Natural killer cell treated with Interleukin-12 subunit alpha and Interleukin-12 subunit beta and Interleukin-15 and Interleukin-18, amount 100 ng/mL, for 72 hours (primary cell): Measurements from ENCODE around the gene ARL5A. TPM values are rescaled to one million over a fixed set of nuclear protein-coding genes. Genes with fewer than 3 reads are reported as not detected.

Source experiments
- ATAC-seq, 2 donors: fragments of 150-1000 bp; cut with Tn5 transposase in 1 of 2; sonication (Bioruptor Pico), chemical (Tn5 transposase) in 1 of 2; 2 replicates each; pipeline ENCODE4 v1.10.0; 2021
- DNase-seq: peaks from one replicate; pipeline ENCODE4 v3.0.0; 2022; ENCODE audit warnings: low spot score
- H3K27ac Mint-ChIP-seq, 2 donors: 1 replicate in 1 of 2; 2 replicates in 1 of 2; pipeline ENCODE4 v1.8.0; 2022; ENCODE audit warnings: mixed read lengths in 2 of 2, mild to moderate bottlenecking in 1 of 2, moderate library complexity in 1 of 2
- H3K27me3 Mint-ChIP-seq, 2 donors: 1 replicate in 1 of 2; 2 replicates in 1 of 2; pipeline ENCODE4 v1.8.0; 2022; ENCODE audit warnings: mixed read lengths in 2 of 2
- H3K36me3 Mint-ChIP-seq: one replicate; pipeline ENCODE4 v1.8.0; 2022; ENCODE audit warnings: mixed read lengths
- H3K4me1 Mint-ChIP-seq, 2 donors: 1 replicate in 1 of 2; 2 replicates in 1 of 2; pipeline ENCODE4 v1.8.0; 2022; ENCODE audit warnings: low read depth in 2 of 2, mixed read lengths in 2 of 2, mild to moderate bottlenecking in 1 of 2
- H3K4me3 Mint-ChIP-seq: one replicate; pipeline ENCODE4 v1.8.0; 2022; ENCODE audit warnings: mixed read lengths
- H3K9me3 Mint-ChIP-seq: 2 replicates; pipeline ENCODE4 v1.8.0; 2022; ENCODE audit warnings: mixed read lengths
- total RNA-seq, 2 donors: library from RNA; stranded (reverse); gene quantifications; one replicate each; pipeline ENCODE4 v1.2.3, GENCODE V29; 2022

The ARL5A gene
- total RNA-seq, 2 donors from 2014 or later, result 45.5 to 68.2 TPM

- Mint-ChIP-seq H3K36me3 (peaks cover 19% of the 10 kb centered on the region), H3K9me3 (peaks cover 3% of the 10 kb centered on the region), H3K4me3 (no peak overlapping the region), H3K27me3 (no peaks in the 10 kb centered on the region), H3K4me1 (peaks cover 0 to 9% of the 10 kb centered on the region in 2 donors), H3K27ac (no peak overlapping the region)
- no peak for DNase-seq
- no peak for ATAC-seq
Measured at GRCh38 chr2:151780938-151781337, 47.3 kb downstream of the ARL5A start.

GRCh38 chr2:151777935-151778334 lies 50.3 kb downstream of the ARL5A start:
- ATAC-seq (no peak), DNase-seq (no peak)
- Mint-ChIP-seq H3K9me3 (peaks cover 3% of the 10 kb centered on the region), H3K4me1 (peaks cover 0 to 4% of the 10 kb centered on the region in 2 donors), H3K27me3 (no peaks in the 10 kb centered on the region), H3K36me3 (peaks cover 15% of the 10 kb centered on the region), H3K27ac (no peak overlapping the region), H3K4me3 (no peak overlapping the region)

GRCh38 chr2:151777487-151777886 lies 50.7 kb downstream of the ARL5A start:
- H3K9me3 Mint-ChIP-seq, result peaks cover 3% of the 10 kb centered on the region
- H3K27ac Mint-ChIP-seq, result no peak overlapping the region
- peaks cover 15% of the 10 kb centered on the region for H3K36me3 Mint-ChIP-seq
- DNase-seq (no peak), ATAC-seq (no peak)
- H3K27me3 Mint-ChIP-seq, result no peaks in the 10 kb centered on the region
- no peak overlapping the region for H3K4me3 Mint-ChIP-seq
- no peaks in the 10 kb centered on the region for H3K4me1 Mint-ChIP-seq

DNA sequence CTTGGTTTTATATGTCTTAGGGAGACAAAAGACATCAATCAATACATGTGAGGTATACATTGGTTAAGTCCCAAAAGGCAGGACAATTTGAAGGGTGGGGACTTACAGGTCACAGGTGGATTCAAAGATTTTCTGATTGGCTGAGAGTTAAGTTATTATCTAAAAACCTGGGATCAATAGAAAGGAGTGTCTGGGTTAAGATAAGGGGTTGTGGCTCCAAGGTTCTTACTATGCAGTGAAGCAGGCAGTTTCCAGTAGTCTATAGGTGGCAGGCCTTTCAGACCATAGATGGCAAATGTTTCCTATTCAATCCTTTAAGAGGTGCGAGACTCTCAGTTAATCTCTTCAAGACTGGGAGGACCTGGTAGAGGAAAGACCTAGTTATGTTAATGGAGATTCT lies 51.9 kb downstream of the ARL5A start:
- H3K27me3 Mint-ChIP-seq, result no peaks in the 10 kb centered on the region
- no peak for ATAC-seq
- peaks cover 15% of the 10 kb centered on the region for H3K36me3 Mint-ChIP-seq
- H3K27ac Mint-ChIP-seq, result no peak overlapping the region
- H3K4me1 Mint-ChIP-seq, result no peaks in the 10 kb centered on the region
- H3K9me3 Mint-ChIP-seq, result peaks cover 3% of the 10 kb centered on the region
- H3K4me3 Mint-ChIP-seq, result no peak overlapping the region
- no peak for DNase-seq

GRCh38 chr2:151775057-151775740 lies 53.0 kb downstream of the ARL5A start:
- no peaks in the 10 kb centered on the region for H3K4me1 Mint-ChIP-seq
- H3K27me3 Mint-ChIP-seq, result no peaks in the 10 kb centered on the region
- no peak for DNase-seq
- no peak for ATAC-seq
- H3K27ac Mint-ChIP-seq, result no peak overlapping the region
- peaks cover 15% of the 10 kb centered on the region for H3K36me3 Mint-ChIP-seq
- H3K9me3 Mint-ChIP-seq, result peaks cover 3% of the 10 kb centered on the region
- H3K4me3 Mint-ChIP-seq, result no peak overlapping the region

DNA sequence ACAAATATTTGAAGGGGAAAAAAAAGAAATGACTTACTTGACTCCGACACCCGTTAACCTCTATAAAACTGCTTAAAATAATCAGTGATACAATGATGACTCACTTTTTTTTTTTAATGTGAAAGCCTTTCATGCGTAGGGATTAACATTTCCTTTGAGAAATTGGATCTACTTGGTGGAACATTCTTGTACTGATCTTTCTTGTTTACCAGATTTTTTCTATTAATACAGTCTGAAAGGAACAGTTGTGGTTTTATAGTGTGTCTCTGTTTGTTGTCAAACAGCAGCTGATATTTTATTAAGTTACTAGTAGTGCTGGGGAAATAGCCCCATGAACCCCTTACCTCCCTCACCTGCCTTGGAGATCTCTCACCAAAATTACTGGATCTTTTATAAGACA lies 53.7 kb downstream of the ARL5A start:
- H3K27ac Mint-ChIP-seq, result no peak overlapping the region
- H3K9me3 Mint-ChIP-seq, result peaks cover 3% of the 10 kb centered on the region
- no peak for ATAC-seq
- H3K4me1 Mint-ChIP-seq, result no peaks in the 10 kb centered on the region
- no peak for DNase-seq
- H3K36me3 Mint-ChIP-seq, result peaks cover 10% of the 10 kb centered on the region
- H3K27me3 Mint-ChIP-seq, result no peaks in the 10 kb centered on the region
- no peak overlapping the region for H3K4me3 Mint-ChIP-seq

GRCh38 chr2:151771599-151772358 lies 56.4 kb downstream of the ARL5A start:
- Mint-ChIP-seq H3K4me1 (peaks cover 5 to 8% of the 10 kb centered on the region in 2 donors), H3K4me3 (no peak overlapping the region), H3K9me3 (no peaks in the 10 kb centered on the region), H3K36me3 (no peaks in the 10 kb centered on the region), H3K27ac (no peak overlapping the region), H3K27me3 (no peaks in the 10 kb centered on the region)
- DNase-seq, result no peak
- ATAC-seq, result no peak

GRCh38 chr2:151770995-151771394 lies 57.2 kb downstream of the ARL5A start:
- H3K4me3 Mint-ChIP-seq, result no peak overlapping the region
- H3K27ac Mint-ChIP-seq, result no peak overlapping the region
- DNase-seq (no peak), ATAC-seq (no peak)
- peaks cover 13 to 16% of the 10 kb centered on the region in 2 donors for H3K4me1 Mint-ChIP-seq
- H3K36me3 Mint-ChIP-seq, result no peaks in the 10 kb centered on the region
- no peaks in the 10 kb centered on the region for H3K27me3 Mint-ChIP-seq
- H3K9me3 Mint-ChIP-seq, result no peaks in the 10 kb centered on the region

GRCh38 chr2:151769606-151770005 lies 58.6 kb downstream of the ARL5A start:
- no peak overlapping the region for H3K27ac Mint-ChIP-seq

GRCh38 chr2:151767536-151767935 lies 60.7 kb downstream of the ARL5A start:
- H3K4me3 Mint-ChIP-seq, result no peak overlapping the region
- H3K9me3 Mint-ChIP-seq, result no peaks in the 10 kb centered on the region
- peaks cover 35 to 37% of the 10 kb centered on the region in 2 donors for H3K4me1 Mint-ChIP-seq
- ATAC-seq (no peak), DNase-seq (no peak)
- H3K27ac Mint-ChIP-seq, result no peak overlapping the region
- H3K27me3 Mint-ChIP-seq, result no peaks in the 10 kb centered on the region
- H3K36me3 Mint-ChIP-seq, result no peaks in the 10 kb centered on the region

More at GRCh38 chr2:151769606-151770005, 58.6 kb downstream of the ARL5A start:
- Mint-ChIP-seq H3K27me3 (no peaks in the 10 kb centered on the region), H3K4me1 (peaks cover 23 to 28% of the 10 kb centered on the region in 2 donors), H3K36me3 (no peaks in the 10 kb centered on the region), H3K9me3 (no peaks in the 10 kb centered on the region), H3K4me3 (no peak overlapping the region)
- ATAC-seq, result no peak
- DNase-seq, result no peak

- Mint-ChIP-seq H3K27ac (peak overlapping the region; percentile 58 to 78), H3K9me3 (no peaks in the 10 kb centered on the region), H3K4me1 (peaks cover 35 to 37% of the 10 kb centered on the region in 2 donors), H3K4me3 (peak overlapping the region; percentile 44), H3K27me3 (no peaks in the 10 kb centered on the region), H3K36me3 (no peaks in the 10 kb centered on the region)
- ATAC-seq (peak; percentile 63 to 87), DNase-seq (no peak)
Measured at GRCh38 chr2:151766437-151767153, 61.6 kb downstream of the ARL5A start.

GRCh38 chr2:151765760-151766410 lies 62.3 kb downstream of the ARL5A start:
- H3K27me3 Mint-ChIP-seq, result no peaks in the 10 kb centered on the region
- peak overlapping the region; percentile 38 for H3K4me3 Mint-ChIP-seq
- H3K27ac Mint-ChIP-seq, result peak overlapping the region; percentile 58 to 78

DNA sequence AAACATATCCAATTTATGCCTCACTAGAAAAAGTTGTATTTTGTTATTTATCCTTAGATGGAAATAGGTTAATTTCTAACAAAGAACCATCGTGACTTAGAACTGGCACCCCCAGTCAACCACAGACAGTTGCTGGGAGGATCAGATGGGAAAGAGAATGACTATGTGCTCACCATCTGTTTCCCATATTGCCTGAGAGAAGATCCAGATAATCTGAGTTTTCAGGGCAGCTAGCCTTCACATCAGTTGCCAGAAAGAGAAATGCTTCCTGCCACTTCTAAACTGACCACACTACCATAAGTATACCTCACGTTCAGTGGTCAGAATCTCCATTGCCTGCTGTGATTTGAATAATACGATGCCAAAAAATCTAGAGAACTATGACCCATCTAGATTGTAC lies 65.5 kb downstream of the ARL5A start:
- Mint-ChIP-seq H3K4me3 (no peak overlapping the region), H3K27ac (no peak overlapping the region)

More at GRCh38 chr2:151765760-151766410, 62.3 kb downstream of the ARL5A start:
- ATAC-seq, result peak; percentile 26 to 50
- Mint-ChIP-seq H3K36me3 (no peaks in the 10 kb centered on the region), H3K9me3 (no peaks in the 10 kb centered on the region), H3K4me1 (peaks cover 35 to 37% of the 10 kb centered on the region in 2 donors)
- no peak for DNase-seq

More for the DNA sequence above, 65.5 kb downstream of the ARL5A start:
- DNase-seq (no peak), ATAC-seq (no peak)
- peaks cover 35 to 37% of the 10 kb centered on the region in 2 donors for H3K4me1 Mint-ChIP-seq
- no peaks in the 10 kb centered on the region for H3K9me3 Mint-ChIP-seq
- no peaks in the 10 kb centered on the region for H3K36me3 Mint-ChIP-seq
- H3K27me3 Mint-ChIP-seq, result no peaks in the 10 kb centered on the region
